ENCODE results near the gene ZMYND8.
"Not testable (repeated sequence)": the region's sequence is repeated elsewhere in the genome, so short reads cannot be mapped to it uniquely, and the experiment has no call there.

Gene ZMYND8

DNA sequence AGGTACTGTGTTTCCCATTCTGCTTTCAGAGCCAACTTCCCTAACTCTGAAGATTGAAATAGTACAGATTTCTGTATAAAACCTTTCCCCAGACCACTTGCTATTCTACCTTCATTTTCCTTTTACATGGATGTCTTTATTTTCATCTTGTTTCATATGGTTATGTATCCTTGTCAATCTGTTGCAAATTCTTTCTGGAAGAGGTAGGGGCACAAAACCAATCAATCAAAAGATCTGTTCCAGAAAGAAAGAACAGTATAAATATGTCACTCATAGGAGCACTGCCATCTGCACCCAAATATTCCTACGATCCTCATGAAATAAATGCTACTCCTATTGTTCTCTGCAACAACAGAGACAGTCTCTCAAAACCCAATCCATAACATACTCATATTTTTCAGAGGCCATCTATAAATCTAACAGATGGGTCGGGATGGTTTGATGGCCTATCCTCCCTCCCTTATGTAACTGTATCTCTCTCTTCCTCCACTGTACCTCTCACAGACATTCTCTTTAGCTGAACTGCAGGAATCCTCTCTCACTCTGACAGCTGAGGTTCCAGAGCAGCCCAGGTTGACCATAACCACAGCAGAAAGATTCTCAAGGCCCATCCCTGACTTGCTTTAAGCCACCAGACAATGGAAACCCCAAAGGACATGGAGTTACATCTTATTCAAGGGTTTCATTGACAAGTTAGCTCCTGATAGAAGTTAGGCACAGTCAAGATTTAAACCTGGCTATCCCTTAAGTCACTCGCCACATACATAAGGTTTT lies 112.8 kb downstream of the ZMYND8 start:
- DNase-seq: no peak

DNA sequence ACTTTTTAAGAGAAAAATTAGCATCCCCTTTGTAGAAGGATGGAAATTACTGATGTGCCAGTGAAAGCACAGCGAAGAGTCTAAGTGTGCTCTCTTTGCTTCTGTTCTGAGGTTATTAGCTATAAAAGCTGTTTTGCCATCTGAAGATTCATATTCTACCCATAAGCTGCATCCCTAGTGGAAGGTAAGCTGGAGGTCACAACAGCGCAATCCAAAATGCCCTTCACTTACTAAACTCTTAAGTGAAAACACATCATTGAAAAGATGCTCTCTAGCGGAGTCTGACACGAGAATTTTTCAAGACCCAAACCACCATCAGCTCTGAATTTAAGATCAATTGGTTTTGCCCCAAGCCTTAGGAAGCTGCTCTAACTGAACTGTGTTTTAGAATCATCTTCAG lies 113.5 kb downstream of the ZMYND8 start:
- no peak for DNase-seq

DNA sequence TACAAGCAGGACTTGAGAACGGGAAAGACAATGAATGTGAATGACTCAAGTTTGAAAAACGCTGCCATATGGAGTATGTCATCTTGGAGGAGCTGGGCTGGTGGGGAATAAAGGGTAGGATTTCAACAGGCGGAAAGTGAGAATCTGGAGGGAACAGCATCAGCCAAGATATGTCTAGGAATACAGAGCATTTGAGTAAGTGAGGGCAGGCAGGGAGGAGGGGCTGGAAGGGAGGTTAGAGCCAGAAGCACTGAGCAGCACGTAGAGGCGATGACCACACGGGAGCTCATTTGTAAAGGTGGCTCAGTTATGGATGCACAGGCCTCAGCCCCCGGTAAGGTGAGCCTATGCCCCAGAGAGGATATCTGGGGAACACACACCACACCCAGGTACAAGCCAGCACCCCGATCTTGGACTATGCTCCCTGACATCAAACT lies 115.1 kb downstream of the ZMYND8 start:
- no peak for DNase-seq

DNA sequence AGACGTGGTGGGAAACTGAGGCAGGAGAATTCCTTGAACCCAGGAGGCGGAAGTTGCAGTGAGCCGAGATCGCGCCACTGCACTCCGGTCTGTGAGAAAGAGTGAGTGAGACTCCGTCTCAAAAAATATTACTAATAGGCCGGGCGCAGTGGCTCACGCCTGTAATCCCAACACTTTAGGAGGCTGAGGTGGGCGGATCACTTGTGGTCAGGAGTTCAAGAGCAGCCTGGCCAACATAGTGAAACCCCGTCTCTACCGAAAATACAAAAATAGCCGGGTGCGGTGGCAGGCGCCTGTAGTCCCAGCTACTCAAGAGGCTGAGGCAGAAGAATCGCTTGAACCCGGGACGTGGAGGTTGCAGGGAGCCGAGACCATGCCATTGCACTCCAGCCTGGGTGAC lies 116.4 kb downstream of the ZMYND8 start:
- DNase-seq: not testable (repeated sequence)

DNA sequence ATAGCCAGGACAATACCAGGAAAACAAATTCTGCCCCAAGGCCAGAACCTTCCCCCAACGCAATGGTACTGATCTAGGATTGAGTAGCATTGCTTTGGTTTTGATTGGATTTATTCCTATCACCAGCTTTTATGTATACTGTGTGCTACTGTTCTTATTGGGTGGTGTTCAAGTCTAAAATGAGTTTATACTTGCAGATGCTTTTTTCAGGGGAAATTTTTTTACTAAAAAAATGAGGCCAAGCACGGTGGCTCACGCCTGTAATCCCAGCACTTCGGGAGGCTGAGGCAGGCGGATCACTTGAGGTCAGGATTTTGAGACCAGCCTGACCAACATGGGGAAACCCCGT lies 116.8 kb downstream of the ZMYND8 start:
- DNase-seq: no peak

DNA sequence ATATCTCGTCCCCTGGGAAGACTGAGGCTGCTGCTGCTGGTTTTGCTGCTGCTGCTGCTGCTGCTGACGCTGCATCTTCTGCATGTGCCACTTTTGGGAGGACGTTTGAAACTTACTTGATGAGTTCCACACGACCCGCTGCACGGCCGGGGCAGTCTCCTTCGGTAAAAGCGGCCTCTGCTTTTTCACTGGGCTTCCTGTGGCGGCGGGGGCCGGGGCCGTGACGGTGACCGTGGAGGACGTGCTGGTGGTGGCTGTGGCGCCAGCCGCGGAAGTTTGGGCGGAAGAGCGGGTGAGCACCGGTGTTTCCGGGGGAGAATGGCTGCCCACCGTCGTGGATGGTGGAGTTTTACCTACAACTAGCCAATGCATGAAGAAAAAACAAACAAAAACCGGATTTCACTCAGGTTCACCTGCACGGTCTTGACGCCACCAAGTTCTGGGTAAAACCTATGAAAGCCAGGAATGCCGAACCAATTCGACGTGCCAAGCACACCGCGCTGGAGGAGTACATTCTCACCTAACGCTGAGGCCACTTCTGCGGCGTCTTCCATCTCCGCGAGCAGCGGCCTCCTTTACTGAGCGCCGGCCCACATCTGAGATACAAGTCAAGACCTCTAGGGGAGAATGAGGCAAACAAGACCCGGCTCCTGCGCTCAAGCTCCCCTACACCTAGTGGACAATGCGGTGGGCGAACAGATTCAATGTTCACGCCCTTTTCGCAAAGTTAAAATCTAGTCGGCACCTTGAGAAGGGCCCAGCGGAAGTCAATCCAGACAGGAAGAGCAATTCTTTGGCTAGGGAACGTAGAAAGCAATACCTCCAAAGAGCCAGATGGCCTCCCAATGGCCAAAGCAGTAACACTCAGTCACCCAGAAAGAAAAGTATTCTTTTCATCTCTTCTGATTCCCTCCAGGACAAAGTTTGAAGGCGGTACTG lies 117.5 kb downstream of the ZMYND8 start:
- no peak for DNase-seq

DNA sequence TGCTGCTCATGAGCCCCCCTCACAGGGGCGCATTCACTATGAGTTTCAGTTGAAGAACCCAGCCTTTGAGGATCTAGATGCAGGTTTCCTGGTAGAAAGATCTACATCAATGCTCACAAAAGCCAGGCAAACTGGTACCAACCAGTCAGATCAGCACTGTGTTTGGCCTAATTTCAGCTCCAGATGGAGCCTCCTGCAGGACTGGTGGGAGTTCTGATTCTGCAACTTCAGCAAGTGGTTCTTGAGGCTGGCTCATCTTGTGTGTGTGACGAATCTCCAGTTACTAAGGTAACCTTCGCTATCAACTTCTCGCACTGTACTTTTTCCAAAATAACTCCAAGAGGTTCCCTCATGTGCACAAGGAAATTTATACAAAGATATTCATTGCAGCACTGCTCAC lies 118.8 kb downstream of the ZMYND8 start:
- DNase-seq: no peak

DNA sequence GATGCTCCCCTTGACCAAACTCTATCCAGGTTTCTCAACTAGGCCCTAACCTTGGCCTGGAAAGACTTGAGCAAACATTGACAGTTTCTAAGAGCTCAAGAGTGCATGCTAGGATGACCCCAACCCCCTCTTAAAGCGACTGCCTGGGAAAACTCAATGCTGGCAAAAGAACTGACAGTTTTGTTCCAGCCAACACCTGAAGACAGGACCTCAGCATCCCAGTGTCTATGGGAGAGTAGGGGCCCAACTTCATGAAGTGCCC lies 119.9 kb downstream of the ZMYND8 start:
- DNase-seq: no peak

DNA sequence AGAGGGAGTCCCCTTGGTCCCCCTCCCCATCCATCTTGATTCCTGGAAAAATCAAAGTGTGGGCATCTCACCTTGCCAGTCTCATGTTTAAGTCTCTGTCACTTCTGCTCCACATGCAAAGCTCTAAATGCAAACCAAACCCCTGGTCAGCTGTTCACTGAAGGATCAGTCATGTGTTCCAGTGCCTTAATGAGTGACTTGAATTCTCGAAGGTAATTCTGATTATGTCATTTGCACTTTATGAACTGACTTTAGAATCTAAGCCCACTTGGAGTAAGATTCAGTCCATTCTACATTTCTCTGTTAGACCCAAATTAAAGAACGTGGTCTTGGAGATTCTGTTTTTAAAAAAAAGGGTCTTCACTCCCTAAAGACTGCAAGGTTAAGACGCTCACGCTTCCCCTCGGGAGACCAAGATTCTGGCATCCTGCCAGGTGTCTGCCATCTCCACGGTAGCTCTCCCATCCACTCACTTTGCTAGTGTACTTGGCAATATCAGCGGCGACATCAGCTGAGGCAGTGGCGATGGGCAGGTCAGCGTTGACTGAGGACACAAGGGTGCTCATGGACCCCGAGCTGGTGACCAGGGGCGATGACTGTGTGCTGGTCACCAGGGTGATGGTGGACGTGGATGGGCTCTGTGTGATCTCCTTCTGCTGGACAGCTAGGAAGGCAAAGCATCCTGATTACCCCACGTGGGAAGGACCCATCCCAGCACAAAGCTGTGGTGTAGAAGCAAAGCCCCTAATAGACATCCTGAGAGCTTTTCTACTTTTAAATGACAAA lies 120.5 kb downstream of the ZMYND8 start:
- DNase-seq: no peak

DNA sequence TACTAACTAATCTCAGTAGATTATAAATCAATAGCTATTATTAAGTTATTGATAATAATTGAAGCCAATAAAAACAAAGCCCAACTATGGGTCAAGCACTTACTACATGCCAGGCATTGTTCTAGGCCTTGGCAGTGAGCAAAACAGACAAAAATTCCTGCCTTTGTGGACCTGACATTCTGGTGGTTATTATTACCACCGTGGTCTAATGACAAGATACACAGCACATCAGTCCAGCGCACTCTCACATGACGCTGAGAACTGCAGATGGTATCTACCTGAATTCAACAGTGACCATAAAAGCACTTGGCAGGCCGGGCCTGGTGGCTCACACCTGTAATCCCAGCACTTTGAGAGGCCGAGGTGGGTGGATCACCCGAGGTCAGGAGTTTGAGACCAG lies 121.4 kb downstream of the ZMYND8 start:
- DNase-seq: no peak

DNA sequence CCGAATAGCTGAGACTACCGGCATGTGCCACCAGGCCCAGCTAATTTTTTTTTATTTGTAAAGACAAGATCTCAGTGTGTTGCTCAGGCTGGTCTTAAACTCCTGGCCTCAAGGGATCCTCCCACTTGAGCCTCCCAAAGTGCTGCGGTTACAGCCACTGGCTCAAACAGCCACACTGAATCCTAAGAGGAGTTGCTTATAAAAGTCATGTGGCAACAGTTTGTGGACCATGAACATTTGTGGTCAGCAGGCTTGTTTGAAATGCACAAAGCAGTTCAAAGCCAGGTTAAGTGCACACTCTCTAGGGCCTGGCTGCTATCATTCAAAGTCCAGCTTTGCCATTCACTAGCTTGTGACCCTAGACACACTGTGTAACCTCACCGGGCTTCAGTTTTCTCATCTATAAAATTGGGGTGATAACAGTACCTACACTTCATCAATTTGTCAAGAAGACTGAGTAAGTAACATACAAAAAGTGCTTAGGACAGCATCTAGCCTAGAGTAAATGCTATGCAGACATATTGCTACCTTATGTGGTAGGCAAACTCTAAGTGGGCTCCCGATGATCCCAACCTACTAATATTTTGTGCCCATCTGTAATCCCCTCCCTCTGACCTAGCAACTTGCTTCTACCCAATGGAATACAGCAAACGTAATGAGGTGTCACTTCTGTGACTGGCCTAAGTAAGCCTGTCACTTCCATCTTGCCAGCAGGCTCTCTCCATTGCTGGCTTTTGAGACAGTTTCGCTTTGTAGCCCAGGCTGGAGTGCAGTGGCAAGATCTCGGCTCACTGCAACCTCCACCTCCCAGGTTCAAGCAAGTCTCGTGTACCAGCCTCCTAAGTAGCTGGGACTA lies 122.9 kb downstream of the ZMYND8 start:
- no peak for DNase-seq

DNA sequence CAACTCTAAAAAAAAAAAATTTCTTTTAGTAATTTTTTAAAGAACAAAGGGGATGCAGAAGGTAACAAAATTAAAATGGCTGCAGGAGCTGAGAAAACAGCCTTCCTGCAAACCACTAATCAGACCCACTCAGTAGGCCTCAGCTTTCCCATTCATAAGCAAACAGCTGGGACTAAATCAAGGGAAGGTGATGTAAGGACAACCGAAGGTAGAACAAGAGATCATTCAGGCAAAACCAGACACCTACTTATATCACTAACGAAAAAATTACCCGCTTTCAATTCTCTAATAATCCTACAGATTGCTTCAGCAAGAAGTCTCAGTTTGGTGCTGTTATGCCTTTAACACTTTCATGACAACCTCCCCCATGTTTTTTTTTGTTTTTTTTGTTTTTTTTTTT lies 124.0 kb downstream of the ZMYND8 start:
- no peak for DNase-seq

DNA sequence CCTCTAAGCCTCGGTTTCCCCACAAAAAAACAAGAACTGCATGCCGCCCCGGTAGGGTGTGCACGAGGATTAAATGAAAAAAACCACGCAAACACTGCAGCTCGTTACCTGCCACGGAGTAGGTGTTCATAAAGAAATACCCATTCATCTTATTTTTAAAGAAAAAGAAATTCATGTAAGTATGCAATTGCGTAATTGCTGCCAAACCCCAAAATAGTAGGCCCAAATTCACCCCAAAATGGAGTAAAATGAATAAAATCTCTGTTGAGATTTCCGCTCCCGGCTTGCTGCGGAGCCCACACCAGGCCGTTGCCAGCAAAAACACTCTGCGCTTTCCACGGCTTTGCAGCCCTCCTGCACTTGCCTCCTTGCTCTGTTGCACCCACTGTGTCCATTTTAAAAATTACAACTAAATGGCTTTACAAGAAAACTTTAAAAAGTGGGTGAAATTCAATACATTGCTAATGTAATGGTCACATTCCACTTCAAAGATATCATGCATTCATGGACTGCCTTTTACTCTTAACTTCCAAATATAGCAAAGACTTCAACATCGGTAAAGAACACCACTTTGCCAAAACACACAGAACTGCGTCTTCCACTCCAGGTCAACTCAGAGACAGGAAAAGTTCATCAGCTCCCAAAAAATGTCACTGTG lies 125.0 kb downstream of the ZMYND8 start:
- no peak for DNase-seq

DNA sequence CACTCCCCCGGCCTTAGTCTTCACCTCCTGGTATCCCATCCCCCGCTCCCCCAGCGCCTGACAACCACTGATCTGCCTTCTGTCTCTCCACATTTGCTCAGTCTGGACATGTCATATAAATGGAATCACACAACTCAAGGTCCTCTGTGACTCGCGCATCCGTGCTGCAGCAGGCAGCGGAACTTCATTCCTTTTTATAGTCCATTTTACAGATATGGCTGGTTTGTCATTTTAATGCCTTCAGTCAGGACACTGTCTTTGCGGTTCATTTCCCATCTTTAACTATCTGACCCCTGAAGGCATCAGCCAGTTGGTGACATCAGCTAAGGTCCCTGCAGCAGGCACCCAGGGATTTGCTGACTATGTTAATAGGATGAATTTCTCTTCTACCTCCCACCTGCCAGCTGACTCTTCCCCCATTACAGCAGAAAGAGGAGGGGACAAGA lies 125.7 kb downstream of the ZMYND8 start:
- DNase-seq: no peak

DNA sequence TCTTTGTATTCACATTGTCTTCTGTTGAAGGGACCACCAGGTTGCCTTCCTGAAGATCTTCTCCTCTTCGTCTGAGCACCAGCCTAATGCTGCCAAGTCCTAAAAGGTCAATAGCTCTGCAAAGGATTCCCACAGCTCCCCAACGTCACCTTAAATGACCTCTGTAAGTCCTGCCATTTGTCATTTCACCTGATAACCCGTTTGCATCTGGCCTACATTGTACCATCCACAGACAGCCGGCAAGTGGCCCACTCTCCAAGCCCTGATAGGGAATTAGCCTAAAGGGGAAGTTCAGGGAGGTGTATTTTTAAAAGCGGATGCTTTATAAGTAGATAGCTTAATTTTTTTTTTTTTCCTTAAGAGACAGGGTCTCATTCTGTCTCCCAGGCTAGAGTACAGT lies 127.8 kb downstream of the ZMYND8 start:
- DNase-seq: no peak

DNA sequence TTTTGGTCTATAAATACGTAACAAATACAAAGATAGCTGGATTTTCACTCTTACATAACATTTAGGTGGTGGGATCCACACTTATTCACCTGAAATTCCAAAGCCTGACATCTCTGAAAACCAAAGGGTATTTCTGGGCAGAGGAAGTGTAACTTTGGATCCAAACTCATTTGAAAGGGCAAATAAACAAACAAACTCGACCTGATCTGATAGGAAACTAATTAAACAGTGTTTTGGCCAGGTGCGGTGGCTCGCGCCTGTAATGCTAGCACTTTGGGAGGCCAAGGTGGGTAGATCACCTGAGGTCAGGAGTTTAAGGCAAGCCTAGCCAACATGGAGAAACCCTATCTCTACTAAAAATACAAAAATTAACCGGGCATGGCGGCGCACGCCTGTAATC lies 128.9 kb downstream of the ZMYND8 start:
- DNase-seq: no peak

DNA sequence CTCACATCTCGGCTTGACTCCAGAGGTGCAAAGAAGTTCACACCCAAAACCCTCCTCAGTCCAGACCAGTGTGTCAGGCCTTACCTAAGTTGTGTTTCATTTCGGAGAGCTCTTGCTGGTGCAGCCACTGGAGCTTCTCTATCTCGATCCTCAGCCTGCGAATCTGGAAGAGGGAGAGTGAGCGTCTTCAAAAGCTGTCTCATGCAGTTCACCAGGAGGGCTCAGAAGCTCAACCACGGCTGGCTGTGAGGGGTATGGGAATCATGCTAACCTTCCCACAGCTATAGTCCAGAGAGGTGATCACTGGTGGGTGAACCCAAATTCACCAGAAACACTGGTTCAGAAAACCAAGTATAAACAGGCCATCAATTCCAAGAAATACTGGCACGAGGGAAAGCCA lies 129.4 kb downstream of the ZMYND8 start:
- DNase-seq: no peak

DNA sequence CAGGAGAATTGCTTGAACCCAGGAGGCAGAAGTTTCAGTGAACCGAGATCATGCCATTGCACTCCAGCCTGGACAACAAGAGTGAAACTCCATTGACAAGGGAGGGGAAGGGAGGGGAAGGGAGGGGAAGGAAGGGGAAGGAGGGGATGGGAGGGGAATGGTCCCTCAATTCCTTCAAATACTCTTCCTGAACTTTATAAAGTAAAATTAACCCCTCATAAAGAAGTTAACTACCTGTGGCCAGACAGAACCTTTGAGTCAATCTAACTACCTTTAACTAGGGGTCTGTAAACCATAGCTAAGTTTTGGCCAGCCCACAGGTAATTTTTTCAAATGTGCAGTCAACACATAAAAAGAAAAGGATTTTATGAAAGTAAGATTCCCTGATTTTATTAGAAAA lies 131.0 kb downstream of the ZMYND8 start:
- no peak for DNase-seq

DNA sequence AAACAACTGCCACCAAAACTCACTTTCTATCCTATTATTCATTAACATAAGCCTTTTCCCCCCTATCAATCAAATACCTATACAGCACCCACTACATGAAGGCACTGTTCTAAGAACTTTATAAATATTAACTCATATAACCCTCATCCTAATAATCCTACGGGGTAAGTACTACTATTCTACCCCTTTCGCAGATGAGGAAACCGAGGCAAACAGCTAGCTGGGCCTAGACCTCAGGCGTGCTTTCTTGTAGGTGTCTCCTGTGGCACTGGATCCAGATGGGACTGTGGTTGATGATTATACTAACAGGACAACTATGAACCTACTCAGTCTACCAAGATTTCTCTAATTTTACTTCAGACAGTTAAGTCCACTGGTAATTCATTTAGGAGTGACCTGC lies 131.6 kb downstream of the ZMYND8 start:
- DNase-seq: no peak

DNA sequence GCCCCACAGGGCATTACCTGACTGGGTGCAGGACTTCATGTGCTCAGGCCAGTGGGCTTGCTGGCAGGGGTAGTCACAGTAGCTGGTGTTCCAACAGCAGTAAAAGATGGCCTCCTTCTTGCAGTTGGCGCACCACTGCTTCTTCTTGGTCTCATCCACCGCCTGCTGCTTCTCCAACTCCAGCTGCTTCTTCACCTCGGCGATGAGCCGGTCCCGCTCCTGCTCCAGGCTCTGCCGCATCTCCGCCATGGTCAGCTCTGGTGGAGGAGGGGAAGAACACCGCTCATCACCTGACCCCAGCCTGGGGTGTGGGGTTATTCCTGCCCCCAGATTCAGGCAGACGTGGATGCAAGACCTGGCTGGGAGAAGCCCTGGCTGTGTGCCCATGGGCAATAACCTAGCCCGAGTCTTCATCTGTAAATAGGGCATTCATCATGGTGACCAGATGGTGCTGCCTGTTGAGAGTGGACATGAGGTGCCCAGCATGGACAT lies 132.2 kb downstream of the ZMYND8 start:
- no peak for DNase-seq

DNA sequence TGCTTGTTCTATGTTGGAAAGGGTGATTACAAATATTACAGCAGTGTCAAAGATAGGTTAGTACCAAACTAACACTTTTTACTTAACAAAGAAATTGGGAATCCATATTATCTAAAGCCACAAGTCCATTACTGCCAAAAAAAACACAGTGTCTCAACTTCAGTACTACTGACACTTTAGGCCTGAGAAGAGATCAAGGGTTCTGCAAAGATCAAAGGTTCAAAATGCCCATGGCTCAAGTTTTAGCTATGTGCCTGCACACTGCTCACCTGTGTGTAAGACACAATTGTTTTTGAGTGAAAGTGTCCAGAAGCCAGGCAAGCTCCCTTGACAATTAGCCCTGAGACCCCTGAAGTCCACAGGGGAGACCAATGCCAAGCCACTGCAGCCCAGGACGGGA lies 132.6 kb downstream of the ZMYND8 start:
- no peak for DNase-seq

Measured in CD4-positive, alpha-beta T cell treated with Interleukin-10 for 1 hour (primary cell).